ENCODE measurements around the gene DHCR7. TPM values are rescaled to one million over a fixed set of nuclear protein-coding genes. Genes with fewer than 3 reads are reported as not detected.

DHCR7 gene
- total and polyA plus RNA-seq, 2 donors (not counting 1 experiment from before 2014, with no cell fraction given) = 6.9 to 15.3 TPM

DNA sequence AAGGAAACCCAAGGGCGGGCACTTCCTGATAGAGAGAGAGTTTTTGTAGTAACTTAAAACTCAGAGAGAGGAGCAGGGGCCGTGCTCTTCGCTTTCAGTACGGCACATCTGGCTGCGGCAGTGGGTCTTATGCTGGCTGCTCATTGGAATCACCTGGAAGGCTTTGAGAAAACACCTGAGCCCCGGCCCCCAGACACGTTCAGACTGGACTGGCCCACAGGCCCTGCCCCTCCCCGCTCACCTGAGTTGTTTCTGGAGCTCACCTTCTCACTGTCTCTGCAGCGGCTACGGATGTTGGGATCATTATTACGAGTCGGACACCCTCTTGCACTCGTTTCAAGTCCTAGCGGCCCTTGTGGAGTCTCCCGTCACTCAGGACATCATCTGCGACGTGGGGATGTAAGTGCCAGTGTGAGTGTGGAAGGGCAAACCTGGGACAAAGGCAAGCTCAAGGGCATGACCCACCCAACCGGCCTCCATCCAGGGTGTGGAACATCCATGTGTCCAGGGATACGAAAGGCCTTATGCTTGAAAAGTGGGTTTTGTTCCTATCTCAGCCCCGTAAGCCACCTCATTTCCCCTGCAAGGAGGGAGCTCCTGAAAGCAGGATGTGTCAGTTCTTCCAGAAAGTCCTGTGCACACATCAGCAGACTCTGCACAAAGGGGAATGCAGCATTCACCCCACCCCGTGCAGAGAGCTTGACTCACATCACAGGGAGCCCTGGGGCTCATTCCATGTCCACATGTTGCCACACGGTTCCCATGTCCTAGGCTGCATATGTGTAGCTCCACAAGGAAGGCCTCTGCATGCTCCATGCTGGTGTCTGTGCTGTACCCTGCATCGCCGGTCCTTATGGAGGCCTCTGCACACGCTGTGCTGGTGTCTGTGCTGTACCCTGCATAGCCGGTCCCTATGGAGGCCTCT lies 10.2 kb upstream of the DHCR7 start:
- POLR2A ChIA-PET = no interaction called here
- no peak overlapping the region for H3K9ac ChIP-seq (ENCODE audit: low read length)
- no peak for TF ChIP-seq EZH2 (IDR thresholded peaks at IDR 0.05; ENCODE audit: borderline replicate concordance, insufficient read depth, low read depth, low read length, poor library complexity, severe bottlenecking)
- TF ChIP-seq CTCF (IDR thresholded peaks at IDR 0.05) = no peak
- no peak overlapping the region for H2AFZ ChIP-seq (ENCODE audit: insufficient read depth, low read depth, low read length, poor library complexity, severe bottlenecking)
- H3K27me3 Mint-ChIP-seq = no peaks in the 10 kb centered on the region
- H3K4me2 ChIP-seq (replicated peaks; ENCODE audit: low read depth, low read length, poor library complexity, severe bottlenecking) = no peak overlapping the region
- ATAC-seq (ENCODE audit: low read depth) = no peak
- peaks cover 0 to 3% (median 0%) of the 10 kb centered on the region in 3 donors for H3K9me3 ChIP-seq (ENCODE audit: control extremely low read depth in 1 of 3, control insufficient read depth in 2 of 3, insufficient read depth in 1 of 3, low read length in 2 of 3)
- intact Hi-C loops (cut with micrococcal nuclease) = loop anchor here (10.0 kb wide), 1 partner anchor 326 kb away; no protein-coding TSS in a partner anchor
- no peaks in the 10 kb centered on the region for H3K9me3 Mint-ChIP-seq (ENCODE audit: insufficient read depth)
- H3K79me2 ChIP-seq (ENCODE audit: control insufficient read depth, insufficient read depth, low read length) = peaks cover 34% of the 10 kb centered on the region
- H3K27ac Mint-ChIP-seq = no peak overlapping the region
- WGBS (ENCODE audit: insufficient coverage) = 97% methylated on average over 26 of the region's 26 CpGs
- peaks cover 21% of the 10 kb centered on the region for H3K4me1 Mint-ChIP-seq
- no peak overlapping the region for H3K4me3 Mint-ChIP-seq
- no peak overlapping the region for H3K4me3 ChIP-seq (ENCODE audit: control extremely low read depth in 1 of 5, extremely low read depth in 1 of 5, insufficient read depth in 1 of 5, low read depth in 2 of 5, low read length in 4 of 5)
- peaks cover 72% of the 10 kb centered on the region for H4K20me1 ChIP-seq (ENCODE audit: control insufficient read depth, insufficient read depth, low read length, poor library complexity, severe bottlenecking)
- DNase-seq = no peak
- CTCF ChIA-PET = no interaction called here
- peaks cover 0 to 76% of the 10 kb centered on the region in 2 experiments for H3K36me3 ChIP-seq (replicated peaks in 1 of 2; ENCODE audit: control extremely low read depth in 1 of 2, control insufficient read depth in 1 of 2, extremely low read depth in 1 of 2, insufficient read depth in 2 of 2, low read length in 1 of 2)
- peaks cover 14 to 17% of the 10 kb centered on the region in 2 donors for H3K4me1 ChIP-seq (ENCODE audit: control insufficient read depth in 2 of 2, insufficient read depth in 2 of 2, low read length in 2 of 2)
- no peaks in the 10 kb centered on the region for H3K27me3 ChIP-seq (replicated peaks in 1 of 4; ENCODE audit: control extremely low read depth in 1 of 4, control insufficient read depth in 3 of 4, insufficient read depth in 4 of 4, low read length in 3 of 4)
- no peak overlapping the region for H3K27ac ChIP-seq (ENCODE audit: low read length in 2 of 2)

DNA sequence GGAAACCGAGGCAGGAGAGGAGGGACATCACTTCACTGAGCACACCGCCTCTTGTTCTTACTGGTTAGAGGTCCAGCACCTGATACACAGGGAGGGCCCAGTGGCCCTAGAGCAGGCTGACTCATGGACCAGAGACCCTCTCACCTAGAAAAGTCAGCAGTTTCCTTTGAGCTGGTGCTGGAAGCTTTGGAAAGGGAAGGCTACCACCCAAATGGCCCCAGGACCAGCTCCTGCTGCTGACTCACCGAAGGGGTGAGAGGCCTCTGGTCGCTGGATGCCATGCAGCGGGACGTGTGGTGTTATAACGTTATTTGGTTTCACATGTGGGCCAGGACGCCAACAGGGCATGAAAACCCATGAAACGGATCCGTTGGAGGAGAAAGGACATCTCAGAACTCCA lies 8.6 kb upstream of the DHCR7 start:
- intact Hi-C loops (cut with micrococcal nuclease) = loop anchor here (10.0 kb wide), 1 partner anchor 328 kb away; no protein-coding TSS in a partner anchor
- no peak overlapping the region for H3K9ac ChIP-seq (ENCODE audit: low read length)
- no peak overlapping the region for H3K27ac ChIP-seq (ENCODE audit: low read length in 2 of 2)
- ChIA-PET CTCF (interaction anchor here (1.0 to 1.1 kb wide), 2 partner anchors 44 to 372 kb away, joined by 3 read pairs; no protein-coding TSS in a partner anchor), POLR2A (no interaction called here)
- Mint-ChIP-seq H3K4me3 (no peak overlapping the region), H3K27me3 (no peaks in the 10 kb centered on the region), H3K4me1 (peaks cover 28% of the 10 kb centered on the region), H3K9me3 (ENCODE audit: insufficient read depth) (no peaks in the 10 kb centered on the region), H3K27ac (no peak overlapping the region)
- H4K20me1 ChIP-seq (ENCODE audit: control insufficient read depth, insufficient read depth, low read length, poor library complexity, severe bottlenecking) = peaks cover 61% of the 10 kb centered on the region
- peaks cover 19 to 27% of the 10 kb centered on the region in 2 donors for H3K4me1 ChIP-seq (ENCODE audit: control insufficient read depth in 2 of 2, insufficient read depth in 2 of 2, low read length in 2 of 2)
- no peaks in the 10 kb centered on the region for H3K27me3 ChIP-seq (replicated peaks in 1 of 4; ENCODE audit: control extremely low read depth in 1 of 4, control insufficient read depth in 3 of 4, insufficient read depth in 4 of 4, low read length in 3 of 4)
- peaks cover 0 to 61% of the 10 kb centered on the region in 2 experiments for H3K36me3 ChIP-seq (replicated peaks in 1 of 2; ENCODE audit: control extremely low read depth in 1 of 2, control insufficient read depth in 1 of 2, extremely low read depth in 1 of 2, insufficient read depth in 2 of 2, low read length in 1 of 2)
- peaks cover 38% of the 10 kb centered on the region for H3K79me2 ChIP-seq (ENCODE audit: control insufficient read depth, insufficient read depth, low read length)
- H3K4me2 ChIP-seq (replicated peaks; ENCODE audit: low read depth, low read length, poor library complexity, severe bottlenecking) = no peak overlapping the region
- no peak overlapping the region for H3K4me3 ChIP-seq (ENCODE audit: control extremely low read depth in 1 of 5, extremely low read depth in 1 of 5, insufficient read depth in 1 of 5, low read depth in 2 of 5, low read length in 4 of 5)
- 100% methylated on average over 8 of the region's 10 CpGs for WGBS (ENCODE audit: insufficient coverage)
- TF ChIP-seq CTCF (IDR thresholded peaks at IDR 0.05) = no peak
- TF ChIP-seq EZH2 (IDR thresholded peaks at IDR 0.05; ENCODE audit: borderline replicate concordance, insufficient read depth, low read depth, low read length, poor library complexity, severe bottlenecking) = no peak
- no peaks in the 10 kb centered on the region for H3K9me3 ChIP-seq (ENCODE audit: control extremely low read depth in 1 of 3, control insufficient read depth in 2 of 3, insufficient read depth in 1 of 3, low read length in 2 of 3)
- no peak overlapping the region for H2AFZ ChIP-seq (ENCODE audit: insufficient read depth, low read depth, low read length, poor library complexity, severe bottlenecking)
- DNase-seq = no peak
- ATAC-seq (ENCODE audit: low read depth) = no peak
